Adrenal gland (tissue), 12 donors: ENCODE measurements around the gene ARMC6. TPM values are rescaled to one million over a fixed set of nuclear protein-coding genes. Genes with fewer than 3 reads are reported as not detected.
"Not testable (repeated sequence)": the region's sequence is repeated elsewhere in the genome, so short reads cannot be mapped to it uniquely, and the experiment has no call there.

Experiments used
- DNase-seq, 7 donors: peaks; one replicate each; pipeline ENCODE4 v3.0.0-alpha.2; 2019 to 2020
- H3K27ac ChIP-seq, 5 donors: fragments of 200-600 bp; sonication (generic) in 4 of 5; 1 replicate in 3 of 5; 2 replicates in 2 of 5; pipeline versions ENCODE4 v1.5.1 to v1.8.0; 2016 to 2020; ENCODE audit warnings: mild to moderate bottlenecking in 1 of 5
- H3K27me3 ChIP-seq: fragments of 200-600 bp; 2 replicates; pipeline ENCODE4 v1.8.0; 2021
- H3K36me3 ChIP-seq, 2 donors: fragments of 200-600 bp; replicated peaks in 1 of 2; 1 replicate in 1 of 2; 2 replicates in 1 of 2; pipeline versions ENCODE4 v1.5.1 to v1.8.0; 2018 to 2022
- H3K4me1 ChIP-seq, 2 donors: fragments of 200-600 bp; replicated peaks in 1 of 2; 1 replicate in 1 of 2; 2 replicates in 1 of 2; pipeline versions ENCODE4 v1.5.1 to v1.8.0; 2018 to 2021
- H3K4me3 ChIP-seq, 4 donors: fragments of 200-600 bp; sonication (generic) in 3 of 4; one replicate each; pipeline ENCODE4 v1.5.1; 2016 to 2018
- H3K9me3 ChIP-seq, 3 donors: fragments of 200-600 bp; sonication (generic) in 1 of 3; replicated peaks in 1 of 3; 1 replicate in 2 of 3; 2 replicates in 1 of 3; pipeline versions ENCODE4 v1.5.1 to v1.8.0; 2016 to 2021
- POLR2A ChIP-seq, 2 donors: fragments of 450-650 bp; IDR thresholded peaks; one replicate each; pipeline ENCODE4 v1.6.1; 2017; ENCODE audit warnings: antibody characterized with exemption in 2 of 2, mild to moderate bottlenecking in 2 of 2, moderate library complexity in 1 of 2
- WGBS, 4 donors: extraction: QIAGEN DNeasy Blood & Tissue Kit in 2 of 4; methylation state at CpG; one replicate each; pipeline versions ENCODE4 v1.1.5 to v1.1.7; 2013 to 2017; 5-methylcytosine and 5-hydroxymethylcytosine counted together
- intact Hi-C, 2 donors: fragments of 100-400 bp; cut with DNase I; formaldehyde crosslinking; loops; one replicate each; pipeline versions ENCODE4 v1.14.1 to v1.15.0; 2022 to 2023
- polyA plus RNA-seq, 3 donors: library from polyadenylated mRNA; stranded (reverse); fragments of 200-250 nt in 2 of 3; fragments of 350-450 nt in 1 of 3; fragmentation: Illumina TruSeq in 1 of 3; extraction: RNeasy Lipid Tissue Mini Kit (QIAGEN cat#74804) in 1 of 3; gene quantifications; one replicate each; pipeline ENCODE4 v1.2.3, GENCODE V29; 2013 to 2014
- total RNA-seq, 9 donors: library from RNA; depleted of rRNA in 4 of 9; stranded (reverse); fragments of >200 nt in 4 of 9; fragments of 120-200 nt in 1 of 9; fragmentation: NEBNext Ultra II Directional in 1 of 9; extraction: Animal tissue kit (Norgen Biotek cat#: 25700) in 1 of 9; gene quantifications; one replicate each; pipeline versions ENCODE4 v1.1.0 to v1.2.4, GENCODE V29; 2013 to 2023
- TF ChIP-seq, protein P1 (sequence below), 6 experiments: fragments of 450-650 bp in 4 of 6; fragments of 200-600 bp in 2 of 6; sonication (generic) in 1 of 6; IDR thresholded peaks; 1 replicate in 5 of 6; 2 replicates in 1 of 6; pipeline versions ENCODE4 v1.5.1 to v1.8.0; 2016 to 2021; ENCODE audit warnings: antibody characterized with exemption in 6 of 6, mild to moderate bottlenecking in 2 of 6, moderate library complexity in 1 of 6
- donor health status: healthy with polysubstance abuse.
- donor health status: Bipolar disorder and iron deficiency.
- donor health status: DM: yes; HTN: yes; CAD: no.
- donor health status: DM: no; HTN: no; CAD: no.
- donor health status: DM: no; HTN: no; CAD: no.
- donor health status: DM: yes; HTN: yes; CAD: no.

Gene ARMC6
- total and polyA plus RNA-seq, 12 donors = 16.7 to 39.3 (median 27.2) TPM

DNA sequence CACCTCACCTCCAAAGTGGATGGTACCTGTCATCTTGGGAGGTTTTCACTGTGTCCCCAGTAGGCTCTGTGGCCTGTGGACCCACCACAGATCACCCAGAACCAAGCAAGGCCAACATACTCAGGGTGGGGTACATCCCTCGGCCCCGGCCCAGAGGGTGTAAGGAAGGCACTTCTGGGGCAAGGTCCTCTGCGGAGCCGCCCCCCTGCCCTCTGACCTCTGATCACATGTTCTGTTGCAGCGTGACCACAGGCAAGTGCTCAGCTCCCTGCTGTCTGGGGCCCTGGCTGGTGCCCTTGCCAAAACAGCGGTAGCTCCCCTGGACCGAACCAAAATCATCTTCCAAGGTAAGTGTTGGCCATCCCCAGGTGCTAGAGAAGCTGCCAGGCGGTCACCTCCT lies 68.1 kb downstream of the ARMC6 start:
- TF ChIP-seq, protein P1, sequence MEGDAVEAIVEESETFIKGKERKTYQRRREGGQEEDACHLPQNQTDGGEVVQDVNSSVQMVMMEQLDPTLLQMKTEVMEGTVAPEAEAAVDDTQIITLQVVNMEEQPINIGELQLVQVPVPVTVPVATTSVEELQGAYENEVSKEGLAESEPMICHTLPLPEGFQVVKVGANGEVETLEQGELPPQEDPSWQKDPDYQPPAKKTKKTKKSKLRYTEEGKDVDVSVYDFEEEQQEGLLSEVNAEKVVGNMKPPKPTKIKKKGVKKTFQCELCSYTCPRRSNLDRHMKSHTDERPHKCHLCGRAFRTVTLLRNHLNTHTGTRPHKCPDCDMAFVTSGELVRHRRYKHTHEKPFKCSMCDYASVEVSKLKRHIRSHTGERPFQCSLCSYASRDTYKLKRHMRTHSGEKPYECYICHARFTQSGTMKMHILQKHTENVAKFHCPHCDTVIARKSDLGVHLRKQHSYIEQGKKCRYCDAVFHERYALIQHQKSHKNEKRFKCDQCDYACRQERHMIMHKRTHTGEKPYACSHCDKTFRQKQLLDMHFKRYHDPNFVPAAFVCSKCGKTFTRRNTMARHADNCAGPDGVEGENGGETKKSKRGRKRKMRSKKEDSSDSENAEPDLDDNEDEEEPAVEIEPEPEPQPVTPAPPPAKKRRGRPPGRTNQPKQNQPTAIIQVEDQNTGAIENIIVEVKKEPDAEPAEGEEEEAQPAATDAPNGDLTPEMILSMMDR (IDR thresholded peaks at IDR 0.05) = no peak
- no peak for TF ChIP-seq POLR2A (IDR thresholded peaks at IDR 0.05)
- intact Hi-C loops = no loop called here
- Histone ChIP-seq H3K4me1 (peaks cover 7% of the 10 kb centered on the region in 2 donors), H3K27ac (no peak overlapping the region), H3K4me3 (no peak overlapping the region), H3K9me3 (no peaks in the 10 kb centered on the region), H3K36me3 (no peaks in the 10 kb centered on the region), H3K27me3 (no peaks in the 10 kb centered on the region)
- WGBS, 4 donors = 80 to 95% (median 88%) methylated on average over 6 to 8 of the region's 8 CpGs
- DNase-seq = no peak

DNA sequence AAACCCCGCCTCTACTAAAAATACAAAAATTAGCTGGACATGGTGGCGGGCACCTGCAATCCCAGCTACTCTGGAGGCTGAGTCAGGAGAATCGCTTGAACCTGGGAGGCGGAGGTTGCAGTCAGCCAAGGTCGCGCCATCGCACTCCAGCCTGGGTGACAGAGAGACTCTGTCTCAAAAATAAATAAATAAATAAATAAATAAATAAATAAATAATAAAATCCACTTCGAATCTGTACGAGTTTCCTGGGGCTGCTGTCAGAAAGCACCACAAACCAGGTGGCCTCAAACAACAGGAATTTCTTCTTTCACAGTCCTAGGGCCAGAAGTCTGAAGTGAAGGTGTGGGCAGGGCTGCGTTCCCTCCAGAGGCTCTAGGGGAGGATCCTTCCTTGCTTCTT lies 69.2 kb downstream of the ARMC6 start:
- H3K36me3 ChIP-seq, intact Hi-C loops: not testable (repeated sequence)

DNA sequence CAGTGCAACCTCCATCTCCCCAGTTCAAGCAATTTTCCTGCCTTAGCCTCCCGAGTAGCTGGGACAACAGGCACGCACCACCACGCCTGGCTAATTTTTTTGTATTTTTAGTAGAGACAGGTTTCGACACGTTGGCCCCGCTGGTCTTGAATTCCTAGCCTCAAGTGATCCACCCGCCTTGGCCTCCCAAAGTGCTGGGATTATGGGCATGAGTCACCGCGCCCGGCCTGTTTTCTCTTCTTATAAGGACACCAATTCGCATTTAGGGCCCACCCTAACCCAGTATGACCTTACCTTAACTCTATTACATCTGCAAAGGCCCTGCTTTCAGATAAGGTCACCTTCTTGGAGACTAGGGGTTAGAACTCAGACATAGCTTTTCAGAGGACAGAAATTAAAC lies 69.8 kb downstream of the ARMC6 start:
- Histone ChIP-seq H3K4me3 (no peak overlapping the region), H3K36me3 (no peaks in the 10 kb centered on the region), H3K27me3 (no peaks in the 10 kb centered on the region), H3K9me3 (no peaks in the 10 kb centered on the region), H3K4me1 (peaks cover 7% of the 10 kb centered on the region in 2 donors), H3K27ac (no peak overlapping the region)
- 93 to 98% (median 96%) methylated on average over 11 of the region's 11 CpGs for WGBS, 4 donors
- intact Hi-C loops = no loop called here
- TF ChIP-seq POLR2A (IDR thresholded peaks at IDR 0.05) = no peak
- TF ChIP-seq, protein P1 (IDR thresholded peaks at IDR 0.05) = no peak
- no peak for DNase-seq

More for the DNA sequence above, 69.2 kb downstream of the ARMC6 start:
- DNase-seq, H3K27me3 ChIP-seq, H3K9me3 ChIP-seq, H3K4me3 ChIP-seq, H3K27ac ChIP-seq, H3K4me1 ChIP-seq: not testable (repeated sequence)
- 95 to 98% (median 97%) methylated on average over 10 of the region's 10 CpGs for WGBS, 4 donors

DNA sequence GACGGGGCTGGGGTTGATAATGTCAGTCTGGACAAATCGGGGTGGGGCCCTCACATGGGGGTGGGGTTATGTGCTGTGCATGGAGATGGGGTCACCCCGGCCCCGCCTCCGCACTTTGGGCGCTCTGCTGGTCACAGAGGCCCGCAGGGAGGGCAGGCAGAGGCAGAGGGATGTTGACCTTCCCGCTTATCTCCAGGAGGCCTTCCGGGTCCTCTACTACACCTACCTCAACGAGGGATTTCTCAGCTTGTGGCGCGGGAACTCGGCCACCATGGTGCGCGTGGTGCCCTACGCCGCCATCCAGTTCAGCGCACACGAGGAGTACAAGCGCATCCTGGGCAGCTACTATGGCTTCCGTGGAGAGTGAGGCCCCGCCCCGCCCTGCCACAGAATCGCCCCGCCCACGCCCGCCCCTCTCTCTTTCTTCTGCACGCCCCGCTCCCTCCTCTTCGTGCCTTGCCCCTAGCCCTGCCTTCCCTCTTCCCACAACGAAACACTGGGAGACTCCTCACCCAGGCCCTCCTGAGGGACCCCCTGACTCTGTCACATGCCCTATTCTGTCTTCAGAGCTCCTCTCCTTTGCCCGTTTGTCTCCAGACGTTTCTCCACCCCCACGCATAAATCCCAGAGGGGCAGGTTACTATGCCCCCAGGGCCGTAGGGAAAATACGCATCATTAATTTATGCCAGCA lies 72.1 kb downstream of the ARMC6 start:
- Histone ChIP-seq H3K4me3 (peak overlapping the region in 2 of 4 donors; percentile 34 to 50), H3K4me1 (peaks cover 7 to 16% of the 10 kb centered on the region in 2 donors), H3K27ac (peak overlapping the region in 2 of 5 donors; percentile 62 to 78), H3K27me3 (no peaks in the 10 kb centered on the region), H3K9me3 (no peaks in the 10 kb centered on the region), H3K36me3 (no peaks in the 10 kb centered on the region)
- DNase-seq = peak; percentile 68 to 86 (median 78)
- TF ChIP-seq POLR2A (IDR thresholded peaks at IDR 0.05) = peak in 1 of 2 donors; percentile 20
- TF ChIP-seq, protein P1 (IDR thresholded peaks at IDR 0.05) = no peak
- intact Hi-C loops = no loop called here
- 10 to 21% (median 11%) methylated on average over 7 to 36 of the region's 36 CpGs for WGBS, 4 donors
